Spleen (tissue), 11 donors: ENCODE measurements around the gene GRAMD2B. TPM values are rescaled to one million over a fixed set of nuclear protein-coding genes. Genes with fewer than 3 reads are reported as not detected.

ENCODE experiments used
- DNase-seq: peaks from one replicate; pipeline ENCODE4 v3.0.0-alpha.2; 2020
- H3K27ac ChIP-seq, 8 donors: fragments of 200-600 bp; sonication (generic) in 7 of 8; 1 replicate in 4 of 8; 2 replicates in 4 of 8; pipeline versions ENCODE4 v1.5.0 to v1.8.0; 2016 to 2021; ENCODE audit warnings: inconsistent platforms in 4 of 8, mild to moderate bottlenecking in 4 of 8, moderate library complexity in 1 of 8
- H3K27me3 ChIP-seq, 7 donors: fragments of 200-600 bp; sonication (generic) in 6 of 7; replicated peaks in 1 of 7; 1 replicate in 4 of 7; 2 replicates in 3 of 7; pipeline versions ENCODE4 v1.5.0 to v1.8.0; 2016 to 2021; ENCODE audit warnings: inconsistent platforms in 3 of 7, mild to moderate bottlenecking in 1 of 7
- H3K36me3 ChIP-seq, 6 donors: fragments of 200-600 bp; sonication (generic) in 5 of 6; 1 replicate in 4 of 6; 2 replicates in 2 of 6; pipeline versions ENCODE4 v1.5.0 to v1.8.0; 2016 to 2021; ENCODE audit warnings: inconsistent platforms in 2 of 6
- H3K4me1 ChIP-seq, 6 donors: fragments of 200-600 bp; sonication (generic) in 5 of 6; 1 replicate in 3 of 6; 2 replicates in 3 of 6; pipeline versions ENCODE4 v1.5.0 to v1.8.0; 2016 to 2021; ENCODE audit warnings: inconsistent platforms in 3 of 6
- H3K4me3 ChIP-seq, 8 donors: fragments of 200-600 bp; sonication (generic) in 7 of 8; 1 replicate in 4 of 8; 2 replicates in 4 of 8; pipeline versions ENCODE4 v1.5.0 to v1.8.0; 2016 to 2021; ENCODE audit warnings: inconsistent platforms in 4 of 8, mild to moderate bottlenecking in 4 of 8, moderate library complexity in 2 of 8
- H3K9me3 ChIP-seq, 8 donors: fragments of 200-600 bp; sonication (generic) in 7 of 8; 1 replicate in 4 of 8; 2 replicates in 4 of 8; pipeline versions ENCODE4 v1.5.0 to v1.8.0; 2016 to 2021; ENCODE audit warnings: inconsistent platforms in 4 of 8
- POLR2A ChIP-seq, 3 donors: fragments of 450-650 bp; IDR thresholded peaks; one replicate each; pipeline ENCODE4 v1.5.1; 2017; ENCODE audit warnings: antibody characterized with exemption in 3 of 3, mild to moderate bottlenecking in 1 of 3
- POLR2AphosphoS5 ChIP-seq, 3 donors: sonication (generic); formaldehyde crosslinking; IDR thresholded peaks; one replicate each; pipeline ENCODE4 v1.5.1; 2017; ENCODE audit warnings: antibody characterized with exemption in 3 of 3
- WGBS, 5 donors: extraction: QIAGEN DNeasy Blood & Tissue Kit in 3 of 5; methylation state at CpG; one replicate each; pipeline versions ENCODE4 v1.1.5 to v1.1.7; 2013 to 2018; 5-methylcytosine and 5-hydroxymethylcytosine counted together
- intact Hi-C: fragments of 100-400 bp; cut with DNase I; formaldehyde crosslinking; loops from one replicate; pipeline ENCODE4 v1.15.0; 2023; ENCODE audit warnings: low total_unique reads
- polyA plus RNA-seq, 3 donors: library from polyadenylated mRNA; stranded (reverse); fragments of 200-250 nt; gene quantifications; one replicate each; pipeline ENCODE4 v1.2.1, GENCODE V29; 2013
- total RNA-seq, 7 donors: library from RNA; depleted of rRNA in 3 of 7; stranded (reverse); fragments of >200 nt in 3 of 7; fragmentation: NEBNext Ultra II Directional in 4 of 7; extraction: Animal tissue kit (Norgen Biotek cat#: 25700) in 4 of 7; gene quantifications; one replicate each; pipeline versions ENCODE4 v1.1.0 to v1.2.1, GENCODE V29; 2016 to 2021
- TF ChIP-seq, protein P1 (sequence below), 11 experiments: fragments of 200-600 bp in 7 of 11; fragments of 450-650 bp in 4 of 11; sonication (generic) in 4 of 11; IDR thresholded peaks in 8 of 11; conservative IDR thresholded peaks in 3 of 11; 1 replicate in 7 of 11; 2 replicates in 4 of 11; pipeline versions ENCODE4 v1.4.0 to v1.8.0; 2016 to 2021; ENCODE audit warnings: antibody characterized with exemption in 11 of 11, inconsistent platforms in 4 of 11, mild to moderate bottlenecking in 1 of 11
- donor health status: healthy with polysubstance abuse.
- donor health status: DM: no; HTN: no; CAD: no; lungs with moderate emphysema.
- donor health status: DM: no; HTN: no; CAD: no.
- donor health status: Bipolar disorder and iron deficiency.
- donor health status: healthy.
- donor health status: DM: no; HTN: no; CAD: no.
- donor health status: DM: yes; HTN: yes; CAD: no.

The GRAMD2B gene
- total and polyA plus RNA-seq, 10 donors: 3.0 to 28.7 (median 10.9) TPM

DNA sequence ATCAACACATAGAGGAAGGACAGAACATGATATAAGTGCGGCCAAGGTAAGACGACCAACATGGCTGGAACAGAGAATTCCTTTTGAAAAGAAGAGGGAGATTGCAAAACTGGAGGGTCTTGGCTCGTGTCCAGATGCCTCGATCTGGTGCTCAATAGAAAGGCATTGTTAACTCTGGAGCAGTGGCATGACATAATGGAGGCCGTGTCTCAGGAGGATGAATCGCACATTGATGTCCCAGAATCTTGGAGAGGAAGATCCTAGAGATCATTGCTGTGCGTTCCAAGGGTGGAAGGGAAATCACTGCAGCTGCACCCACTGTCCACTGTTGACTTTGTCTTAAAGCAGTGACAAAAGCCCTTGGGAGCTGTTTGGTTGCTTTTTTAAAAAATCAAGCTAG is 30.9 kb downstream of the GRAMD2B start:
- no peaks in the 10 kb centered on the region for H3K9me3 ChIP-seq
- H3K27me3 ChIP-seq: no peaks in the 10 kb centered on the region
- H3K27ac ChIP-seq: no peak overlapping the region
- H3K36me3 ChIP-seq: peaks cover 0 to 2% (median 0%) of the 10 kb centered on the region in 6 donors
- no peak for DNase-seq
- no peak overlapping the region for H3K4me3 ChIP-seq
- TF ChIP-seq POLR2AphosphoS5 (IDR thresholded peaks at IDR 0.05): no peak
- TF ChIP-seq POLR2A (IDR thresholded peaks at IDR 0.05): no peak
- TF ChIP-seq, protein P1, sequence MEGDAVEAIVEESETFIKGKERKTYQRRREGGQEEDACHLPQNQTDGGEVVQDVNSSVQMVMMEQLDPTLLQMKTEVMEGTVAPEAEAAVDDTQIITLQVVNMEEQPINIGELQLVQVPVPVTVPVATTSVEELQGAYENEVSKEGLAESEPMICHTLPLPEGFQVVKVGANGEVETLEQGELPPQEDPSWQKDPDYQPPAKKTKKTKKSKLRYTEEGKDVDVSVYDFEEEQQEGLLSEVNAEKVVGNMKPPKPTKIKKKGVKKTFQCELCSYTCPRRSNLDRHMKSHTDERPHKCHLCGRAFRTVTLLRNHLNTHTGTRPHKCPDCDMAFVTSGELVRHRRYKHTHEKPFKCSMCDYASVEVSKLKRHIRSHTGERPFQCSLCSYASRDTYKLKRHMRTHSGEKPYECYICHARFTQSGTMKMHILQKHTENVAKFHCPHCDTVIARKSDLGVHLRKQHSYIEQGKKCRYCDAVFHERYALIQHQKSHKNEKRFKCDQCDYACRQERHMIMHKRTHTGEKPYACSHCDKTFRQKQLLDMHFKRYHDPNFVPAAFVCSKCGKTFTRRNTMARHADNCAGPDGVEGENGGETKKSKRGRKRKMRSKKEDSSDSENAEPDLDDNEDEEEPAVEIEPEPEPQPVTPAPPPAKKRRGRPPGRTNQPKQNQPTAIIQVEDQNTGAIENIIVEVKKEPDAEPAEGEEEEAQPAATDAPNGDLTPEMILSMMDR (IDR thresholded peaks at IDR 0.05 in 8 of 11, conservative IDR thresholded peaks at IDR 0.05 in 3 of 11): no peak
- WGBS, 5 donors: 85 to 93% (median 86%) methylated on average over 7 of the region's 7 CpGs
- intact Hi-C loops: no loop called here
- peaks cover 0 to 35% (median 16%) of the 10 kb centered on the region in 6 donors for H3K4me1 ChIP-seq

DNA sequence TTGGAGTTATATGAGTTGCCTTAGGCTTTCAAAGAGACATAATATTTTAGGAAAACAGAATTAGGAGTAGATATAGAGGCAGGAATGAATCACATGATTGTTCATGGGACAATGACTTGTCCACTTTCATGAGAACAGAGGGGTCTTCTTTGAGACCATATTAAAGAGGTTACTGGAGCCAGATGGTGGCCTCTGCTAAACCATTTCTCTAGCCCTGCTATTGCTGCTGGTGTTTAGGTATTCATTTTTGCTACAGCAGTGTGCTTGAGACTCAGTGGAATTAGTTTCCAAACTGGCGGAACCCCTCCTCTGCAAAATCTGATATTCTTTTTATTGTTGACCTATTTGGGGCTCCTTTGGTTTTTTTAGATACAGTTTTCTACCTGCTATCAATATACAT is 31.3 kb downstream of the GRAMD2B start:
- WGBS, 5 donors: 94 to 100% (median 98%) methylated on average over 1 of the region's 1 CpG
- TF ChIP-seq POLR2A (IDR thresholded peaks at IDR 0.05) (no peak), POLR2AphosphoS5 (IDR thresholded peaks at IDR 0.05) (no peak)
- TF ChIP-seq, protein P1 (IDR thresholded peaks at IDR 0.05 in 8 of 11, conservative IDR thresholded peaks at IDR 0.05 in 3 of 11): no peak

GRCh38 chr5:126455264-126455663 is 32.1 kb downstream of the GRAMD2B start:
- TF ChIP-seq, protein P1 (IDR thresholded peaks at IDR 0.05 in 8 of 11, conservative IDR thresholded peaks at IDR 0.05 in 3 of 11): no peak
- TF ChIP-seq POLR2A (IDR thresholded peaks at IDR 0.05) (no peak), POLR2AphosphoS5 (IDR thresholded peaks at IDR 0.05) (no peak)

More for the DNA sequence above, 31.3 kb downstream of the GRAMD2B start:
- H3K27me3 ChIP-seq: no peaks in the 10 kb centered on the region
- peaks cover 0 to 2% (median 0%) of the 10 kb centered on the region in 6 donors for H3K36me3 ChIP-seq
- peaks cover 0 to 30% (median 14%) of the 10 kb centered on the region in 6 donors for H3K4me1 ChIP-seq
- DNase-seq: no peak
- no peak overlapping the region for H3K27ac ChIP-seq
- intact Hi-C loops: no loop called here
- H3K9me3 ChIP-seq: no peaks in the 10 kb centered on the region
- no peak overlapping the region for H3K4me3 ChIP-seq

DNA sequence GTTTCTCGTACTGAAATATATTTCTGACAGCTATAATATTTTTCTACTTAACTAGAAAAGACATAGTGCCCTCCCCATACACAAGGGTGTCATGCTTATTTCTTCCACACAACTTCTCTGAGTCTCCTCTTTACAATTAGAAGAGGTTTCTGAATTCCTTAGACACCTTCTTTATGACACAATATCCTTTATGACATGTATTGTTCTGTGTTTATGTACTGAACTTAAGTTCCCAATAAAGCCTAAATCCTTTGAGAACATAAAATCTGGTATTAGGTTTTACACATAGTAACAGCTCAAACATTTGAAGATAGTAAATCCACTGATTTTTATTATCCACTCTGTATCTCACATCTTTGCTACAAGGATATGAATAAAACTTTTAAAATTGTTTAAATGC is 32.5 kb downstream of the GRAMD2B start:
- WGBS, 5 donors: 90 to 98% (median 93%) methylated on average over 1 of the region's 1 CpG
- peaks cover 0 to 2% (median 0%) of the 10 kb centered on the region in 6 donors for H3K36me3 ChIP-seq
- H3K4me3 ChIP-seq: no peak overlapping the region
- H3K4me1 ChIP-seq: peaks cover 0 to 18% (median 7%) of the 10 kb centered on the region in 6 donors
- DNase-seq: no peak
- no peaks in the 10 kb centered on the region for H3K9me3 ChIP-seq
- TF ChIP-seq, protein P1 (IDR thresholded peaks at IDR 0.05 in 8 of 11, conservative IDR thresholded peaks at IDR 0.05 in 3 of 11): no peak
- no peak for TF ChIP-seq POLR2AphosphoS5 (IDR thresholded peaks at IDR 0.05)
- TF ChIP-seq POLR2A (IDR thresholded peaks at IDR 0.05): no peak
- no peaks in the 10 kb centered on the region for H3K27me3 ChIP-seq
- intact Hi-C loops: no loop called here
- H3K27ac ChIP-seq: no peak overlapping the region

More at GRCh38 chr5:126455264-126455663, 32.1 kb downstream of the GRAMD2B start:
- no peaks in the 10 kb centered on the region for H3K27me3 ChIP-seq
- no peak overlapping the region for H3K27ac ChIP-seq
- H3K36me3 ChIP-seq: peaks cover 0 to 2% (median 0%) of the 10 kb centered on the region in 6 donors
- no peaks in the 10 kb centered on the region for H3K9me3 ChIP-seq
- DNase-seq: no peak
- H3K4me1 ChIP-seq: peaks cover 0 to 23% (median 10%) of the 10 kb centered on the region in 6 donors
- intact Hi-C loops: no loop called here
- no peak overlapping the region for H3K4me3 ChIP-seq
